ENCODE data around the gene GDPD3.

DNA sequence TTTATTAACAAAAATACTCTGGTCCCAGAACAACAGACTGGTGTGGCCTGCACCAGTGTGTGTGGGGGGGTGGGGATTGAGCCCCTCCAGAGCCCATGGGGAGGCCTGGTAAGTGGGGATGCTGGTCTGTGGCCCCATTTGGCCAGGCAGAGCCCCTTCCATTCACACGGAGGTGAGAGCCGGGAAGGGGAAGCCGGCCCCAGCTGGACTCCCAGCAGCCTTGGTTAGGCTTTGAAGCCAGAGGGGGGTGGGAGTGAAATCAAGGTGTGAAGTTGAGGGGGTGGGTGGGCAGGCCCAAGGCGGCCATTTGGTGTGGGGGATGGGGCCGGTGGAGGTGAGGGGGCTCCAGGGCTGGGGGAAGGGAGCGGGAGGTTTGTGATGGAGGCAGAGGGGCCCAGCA is 27.5 kb downstream of the GDPD3 start:
- TF ChIP-seq, protein P1, sequence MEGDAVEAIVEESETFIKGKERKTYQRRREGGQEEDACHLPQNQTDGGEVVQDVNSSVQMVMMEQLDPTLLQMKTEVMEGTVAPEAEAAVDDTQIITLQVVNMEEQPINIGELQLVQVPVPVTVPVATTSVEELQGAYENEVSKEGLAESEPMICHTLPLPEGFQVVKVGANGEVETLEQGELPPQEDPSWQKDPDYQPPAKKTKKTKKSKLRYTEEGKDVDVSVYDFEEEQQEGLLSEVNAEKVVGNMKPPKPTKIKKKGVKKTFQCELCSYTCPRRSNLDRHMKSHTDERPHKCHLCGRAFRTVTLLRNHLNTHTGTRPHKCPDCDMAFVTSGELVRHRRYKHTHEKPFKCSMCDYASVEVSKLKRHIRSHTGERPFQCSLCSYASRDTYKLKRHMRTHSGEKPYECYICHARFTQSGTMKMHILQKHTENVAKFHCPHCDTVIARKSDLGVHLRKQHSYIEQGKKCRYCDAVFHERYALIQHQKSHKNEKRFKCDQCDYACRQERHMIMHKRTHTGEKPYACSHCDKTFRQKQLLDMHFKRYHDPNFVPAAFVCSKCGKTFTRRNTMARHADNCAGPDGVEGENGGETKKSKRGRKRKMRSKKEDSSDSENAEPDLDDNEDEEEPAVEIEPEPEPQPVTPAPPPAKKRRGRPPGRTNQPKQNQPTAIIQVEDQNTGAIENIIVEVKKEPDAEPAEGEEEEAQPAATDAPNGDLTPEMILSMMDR (IDR thresholded peaks at IDR 0.05): no peak
- TF ChIP-seq POLR2A (IDR thresholded peaks at IDR 0.05): no peak
